HEK293T (cell line): ENCODE results near the gene ESYT2.

ENCODE experiments used
- ELF4 ChIP-seq: fragments of 450-650 bp; IDR thresholded peaks from 2 replicates; pipeline ENCODE4 v1.6.1; 2017; ENCODE audit warnings: antibody characterized with exemption
- SP1 ChIP-seq: fragments of 450-650 bp; IDR thresholded peaks from 2 replicates; pipeline ENCODE4 v1.6.1; 2017

- no peak for TF ChIP-seq ELF4
- no peak for TF ChIP-seq SP1
These were observed 31.9 kb upstream of the ESYT2 start for GRCh38 chr7:158861004-158861787.
